ENCODE data around the gene ETV6. TPM values are rescaled to one million over a fixed set of nuclear protein-coding genes. Genes with fewer than 3 reads are reported as not detected.

The ETV6 gene
- total RNA-seq, 1 donor from 2014 or later = 33.4 TPM

GRCh38 chr12:11655842-11656241, 6.4 kb downstream of the ETV6 start:
- no peak for TF ChIP-seq CTCF (IDR thresholded peaks at IDR 0.05)
- no peaks in the 10 kb centered on the region for H3K27me3 Mint-ChIP-seq (ENCODE audit: low read depth)
- H3K9me3 Mint-ChIP-seq (ENCODE audit: low read depth) = no peaks in the 10 kb centered on the region
- no peaks in the 10 kb centered on the region for H3K36me3 Mint-ChIP-seq (ENCODE audit: low read depth)
- DNase-seq (ENCODE audit: low spot score) = no peak
- H3K4me1 Mint-ChIP-seq (ENCODE audit: low read depth) = peaks cover 74% of the 10 kb centered on the region
- no peak overlapping the region for H3K4me3 Mint-ChIP-seq (ENCODE audit: unreplicated experiment)
- H3K27ac Mint-ChIP-seq (ENCODE audit: unreplicated experiment) = peak overlapping the region; percentile 38

DNA sequence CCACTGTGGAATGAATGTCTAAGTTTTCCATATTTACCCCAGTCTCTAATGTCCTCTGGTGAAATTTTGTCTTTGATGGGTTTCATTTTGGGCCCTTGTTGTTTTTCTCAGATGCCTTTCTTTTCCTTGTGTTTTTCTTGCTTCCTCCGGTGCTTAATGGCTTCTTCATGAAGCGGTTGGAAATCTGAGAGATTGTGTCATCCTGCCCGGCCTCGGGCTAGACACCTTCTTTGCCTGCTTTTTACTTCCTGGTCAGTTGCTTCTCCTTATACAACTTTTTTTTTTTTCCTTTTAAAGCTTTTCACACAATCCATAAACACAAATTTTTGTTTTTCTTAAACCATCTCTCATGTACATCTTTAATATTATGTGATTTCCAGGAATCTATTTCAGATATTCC, 7.1 kb downstream of the ETV6 start:
- Mint-ChIP-seq H3K36me3 (ENCODE audit: low read depth) (peaks cover 2% of the 10 kb centered on the region), H3K27ac (ENCODE audit: unreplicated experiment) (peak overlapping the region; percentile 72), H3K4me3 (ENCODE audit: unreplicated experiment) (no peak overlapping the region), H3K9me3 (ENCODE audit: low read depth) (no peaks in the 10 kb centered on the region), H3K4me1 (ENCODE audit: low read depth) (peaks cover 72% of the 10 kb centered on the region), H3K27me3 (ENCODE audit: low read depth) (no peaks in the 10 kb centered on the region)
- TF ChIP-seq CTCF (IDR thresholded peaks at IDR 0.05) = no peak
- no peak for DNase-seq (ENCODE audit: low spot score)

DNA sequence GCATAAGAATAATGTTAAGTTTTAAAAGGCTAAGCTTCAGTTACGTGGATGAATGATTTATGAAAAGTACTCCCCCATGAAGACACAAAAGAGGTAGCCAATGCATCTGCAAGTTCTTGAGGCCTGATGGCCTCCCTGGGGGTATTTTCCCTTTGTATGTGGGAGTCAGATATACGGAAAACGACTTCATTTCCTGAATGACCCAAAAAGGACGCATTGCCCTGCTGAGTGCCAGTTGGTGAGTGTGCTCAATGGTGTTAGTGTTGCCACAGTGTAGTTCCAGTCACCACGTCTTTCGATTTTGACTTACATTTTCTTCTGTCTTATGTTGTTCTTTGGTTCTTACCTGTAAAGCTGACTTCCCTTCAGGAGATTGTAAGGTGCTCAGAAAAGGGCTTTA, 8.0 kb downstream of the ETV6 start:
- Mint-ChIP-seq H3K9me3 (ENCODE audit: low read depth) (no peaks in the 10 kb centered on the region), H3K4me3 (ENCODE audit: unreplicated experiment) (no peak overlapping the region), H3K27me3 (ENCODE audit: low read depth) (no peaks in the 10 kb centered on the region), H3K27ac (ENCODE audit: unreplicated experiment) (peak overlapping the region; percentile 46), H3K36me3 (ENCODE audit: low read depth) (peaks cover 5% of the 10 kb centered on the region), H3K4me1 (ENCODE audit: low read depth) (peaks cover 72% of the 10 kb centered on the region)
- TF ChIP-seq CTCF (IDR thresholded peaks at IDR 0.05) = no peak
- no peak for DNase-seq (ENCODE audit: low spot score)

- no peak for DNase-seq (ENCODE audit: low spot score)
- peaks cover 5% of the 10 kb centered on the region for H3K36me3 Mint-ChIP-seq (ENCODE audit: low read depth)
- no peaks in the 10 kb centered on the region for H3K9me3 Mint-ChIP-seq (ENCODE audit: low read depth)
- no peak for TF ChIP-seq CTCF (IDR thresholded peaks at IDR 0.05)
- H3K27ac Mint-ChIP-seq (ENCODE audit: unreplicated experiment) = peak overlapping the region; percentile 78
- H3K27me3 Mint-ChIP-seq (ENCODE audit: low read depth) = no peaks in the 10 kb centered on the region
- H3K4me3 Mint-ChIP-seq (ENCODE audit: unreplicated experiment) = no peak overlapping the region
- H3K4me1 Mint-ChIP-seq (ENCODE audit: low read depth) = peaks cover 74% of the 10 kb centered on the region
These were observed 9.3 kb downstream of the ETV6 start for GRCh38 chr12:11658791-11659190.

- Mint-ChIP-seq H3K27ac (ENCODE audit: unreplicated experiment) (no peak overlapping the region), H3K36me3 (ENCODE audit: low read depth) (peaks cover 8% of the 10 kb centered on the region), H3K4me1 (ENCODE audit: low read depth) (peaks cover 76% of the 10 kb centered on the region), H3K27me3 (ENCODE audit: low read depth) (no peaks in the 10 kb centered on the region), H3K9me3 (ENCODE audit: low read depth) (no peaks in the 10 kb centered on the region), H3K4me3 (ENCODE audit: unreplicated experiment) (no peak overlapping the region)
- no peak for TF ChIP-seq CTCF (IDR thresholded peaks at IDR 0.05)
- no peak for DNase-seq (ENCODE audit: low spot score)
These were observed 11.2 kb downstream of the ETV6 start for GRCh38 chr12:11660624-11661023.
